IMR-90 (cell line): ENCODE data around the gene PSMB11. TPM values are rescaled to one million over a fixed set of nuclear protein-coding genes. Genes with fewer than 3 reads are reported as not detected.

ENCODE experiments used
- ATAC-seq: fragments of 200-7000 bp; cut with Tn5 transposase; 2 replicates; pipeline ENCODE4 v1.9.1; 2020; ENCODE audit warnings: low read depth, mild to moderate bottlenecking, moderate library complexity
- BruUV-seq: library from RNA; stranded (reverse); fragments of 400-500 nt; replicated peaks from 2 replicates; lab custom pipeline; 2021; lab: Mats Ljungman, UMichigan
- CTCF ChIA-PET: fragments of 300-600 bp; formaldehyde crosslinking; extraction: SDS; loops from one replicate; lab custom pipeline; 2021; ENCODE audit warnings: antibody characterized with exemption; lab: Yijun Ruan, JAX
- POLR2A ChIA-PET: fragments of 300-600 bp; sonication (Branson Sonifier 250); formaldehyde crosslinking; loops from one replicate; lab custom pipeline; 2022; ENCODE audit warnings: antibody characterized with exemption; ENCODE audit not compliant: unreplicated experiment; lab: Charles Lee
- DNase-seq: peaks from one replicate; pipeline ENCODE4 v3.0.0; 2013
- H2AFZ ChIP-seq: replicated peaks from 2 replicates; pipeline ENCODE3; 2013; ENCODE audit warnings: low read length, mild to moderate bottlenecking; ENCODE audit not compliant: poor library complexity
- H2AK5ac ChIP-seq: 2 replicates; pipeline ENCODE4 v1.6.1; 2013; ENCODE audit warnings: low read depth, low read length, inconsistent platforms
- H2AK9ac ChIP-seq: replicated peaks from 2 replicates; pipeline ENCODE3; 2013; ENCODE audit warnings: mild to moderate bottlenecking, low read depth, low read length, moderate library complexity; ENCODE audit not compliant: poor library complexity
- H2BK120ac ChIP-seq: 2 replicates; pipeline ENCODE4 v1.6.1; 2013; ENCODE audit warnings: low read depth, low read length, inconsistent platforms
- H2BK15ac ChIP-seq: 3 replicates; pipeline ENCODE4 v1.6.1; 2013; ENCODE audit warnings: low read depth, low read length, inconsistent platforms
- H2BK20ac ChIP-seq: 2 replicates; pipeline ENCODE4 v1.6.1; 2013; ENCODE audit warnings: low read depth, mild to moderate bottlenecking, inconsistent platforms, low read length, moderate library complexity
- H2BK5ac ChIP-seq: 2 replicates; pipeline ENCODE4 v1.6.1; 2013; ENCODE audit warnings: mild to moderate bottlenecking, low read depth, low read length, inconsistent platforms; ENCODE audit not compliant: poor library complexity, severe bottlenecking
- H3K14ac ChIP-seq: replicated peaks from 2 replicates; pipeline ENCODE4 v1.6.1; 2013; ENCODE audit warnings: low read depth, low read length, inconsistent platforms
- H3K18ac ChIP-seq: 2 replicates; pipeline ENCODE4 v1.6.1; 2013; ENCODE audit warnings: low read depth, low read length, control low read depth
- H3K23ac ChIP-seq: 2 replicates; pipeline ENCODE4 v1.6.1; 2013; ENCODE audit warnings: low read depth, low read length, inconsistent platforms
- H3K27ac ChIP-seq: 2 replicates; pipeline ENCODE4 v1.5.1; 2013; ENCODE audit warnings: mild to moderate bottlenecking, control low read depth, low read length; ENCODE audit not compliant: insufficient read depth
- H3K27me3 ChIP-seq: 2 replicates; pipeline ENCODE4 v1.6.1; 2013; ENCODE audit warnings: low read length; ENCODE audit not compliant: control insufficient read depth, insufficient read depth
- H3K36me3 ChIP-seq: 2 replicates; pipeline ENCODE4 v1.6.1; 2013; ENCODE audit warnings: low read length, mixed read lengths; ENCODE audit not compliant: control insufficient read depth, insufficient read depth
- H3K4ac ChIP-seq: 2 replicates; pipeline ENCODE4 v1.6.1; 2013; ENCODE audit warnings: low read depth, low read length, inconsistent platforms
- H3K4me1 ChIP-seq: 2 replicates; pipeline ENCODE4 v1.6.1; 2013; ENCODE audit warnings: low read length, mixed read lengths; ENCODE audit not compliant: control insufficient read depth, insufficient read depth
- H3K4me2 ChIP-seq: 2 replicates; pipeline ENCODE4 v1.6.1; 2013; ENCODE audit warnings: low read depth, mild to moderate bottlenecking, control low read depth, low read length, moderate library complexity
- H3K4me3 ChIP-seq: 2 replicates; pipeline ENCODE4 v1.5.1; 2013; ENCODE audit warnings: low read depth, mild to moderate bottlenecking, control low read depth, low read length, moderate library complexity; ENCODE audit not compliant: insufficient read depth
- H3K56ac ChIP-seq: 2 replicates; pipeline ENCODE4 v1.6.1; 2013; ENCODE audit warnings: low read length, inconsistent platforms; ENCODE audit not compliant: insufficient read depth; ENCODE audit errors: extremely low read depth
- H3K79me1 ChIP-seq, 2 experiments: 2 replicates each; pipeline ENCODE4 v1.6.1; 2013; ENCODE audit warnings: low read length in 2 of 2, inconsistent platforms in 1 of 2, low read depth in 1 of 2
- H3K9ac ChIP-seq: 2 replicates; pipeline ENCODE4 v1.6.1; 2013; ENCODE audit warnings: low read depth, low read length, control low read depth
- H3K9me1 ChIP-seq: 2 replicates; pipeline ENCODE4 v1.6.1; 2013; ENCODE audit warnings: low read length, inconsistent platforms; ENCODE audit not compliant: insufficient read depth
- H3K9me3 ChIP-seq: 2 replicates; pipeline ENCODE4 v1.6.1; 2013; ENCODE audit warnings: low read length; ENCODE audit not compliant: control insufficient read depth, insufficient read depth
- H4K20me1 ChIP-seq: 2 replicates; pipeline ENCODE4 v1.6.1; 2013; ENCODE audit warnings: low read length, inconsistent platforms; ENCODE audit not compliant: insufficient read depth
- H4K5ac ChIP-seq: 2 replicates; pipeline ENCODE4 v1.6.1; 2013; ENCODE audit warnings: mild to moderate bottlenecking, low read depth, low read length, control low read depth
- H4K8ac ChIP-seq, 2 experiments: 2 replicates each; pipeline ENCODE4 v1.6.1; 2013; ENCODE audit warnings: low read depth in 2 of 2, low read length in 2 of 2, control low read depth in 1 of 2, inconsistent platforms in 1 of 2
- H4K91ac ChIP-seq: 2 replicates; pipeline ENCODE4 v1.6.1; 2013; ENCODE audit warnings: low read depth, low read length, inconsistent platforms; ENCODE audit not compliant: insufficient read depth
- BHLHE40 ChIP-seq: fragments of 150-350 bp; IDR thresholded peaks from 2 replicates; pipeline ENCODE4 v1.6.1; 2016; ENCODE audit warnings: mild to moderate bottlenecking, low read depth, low read length
- CEBPB ChIP-seq: IDR thresholded peaks from 2 replicates; pipeline ENCODE4 v1.6.1; 2012; ENCODE audit warnings: low read depth, low read length, improper control_type of control experiment
- MAFK ChIP-seq: IDR thresholded peaks from 2 replicates; pipeline ENCODE4 v1.6.1; 2012; ENCODE audit warnings: low read depth, low read length, improper control_type of control experiment
- MXI1 ChIP-seq: IDR thresholded peaks from 2 replicates; pipeline ENCODE4 v1.6.1; 2012; ENCODE audit warnings: low read depth, mild to moderate bottlenecking, low read length, moderate library complexity, borderline replicate concordance
- POLR2A ChIP-seq: IDR thresholded peaks from 2 replicates; pipeline ENCODE4 v1.6.1; 2012; ENCODE audit warnings: mild to moderate bottlenecking, low read depth, low read length
- RAD21 ChIP-seq: IDR thresholded peaks from 2 replicates; pipeline ENCODE4 v1.6.1; 2012; ENCODE audit warnings: low read length, improper control_type of control experiment
- RCOR1 ChIP-seq: IDR thresholded peaks from 2 replicates; pipeline ENCODE4 v1.6.1; 2012; ENCODE audit warnings: mild to moderate bottlenecking, low read length, improper control_type of control experiment; ENCODE audit not compliant: insufficient replicate concordance
- SMC3 ChIP-seq: fragments of 150-350 bp; IDR thresholded peaks from 2 replicates; pipeline ENCODE4 v1.6.1; 2016; ENCODE audit warnings: low read depth, mild to moderate bottlenecking, antibody characterized with exemption, low read length, moderate library complexity
- USF2 ChIP-seq: fragments of 150-350 bp; IDR thresholded peaks from 2 replicates; pipeline ENCODE4 v1.6.1; 2017; ENCODE audit warnings: mild to moderate bottlenecking, antibody characterized with exemption, low read length, low read depth
- WGBS, 2 experiments: methylation state at CpG; one replicate each; pipeline versions ENCODE4 v1.1.5 to v1.1.7; 2013; ENCODE audit warnings: missing lambda C conversion rate in 2 of 2; ENCODE audit not compliant: insufficient read length in 1 of 2; ENCODE audit errors: extremely low coverage in 2 of 2; 5-methylcytosine and 5-hydroxymethylcytosine counted together
- dilution Hi-C: fragments of 300-500 bp; cut with HindIII; formaldehyde crosslinking; loops from one replicate; pipeline ENCODE4 v1.14.3; 2018; ENCODE audit warnings: low sequenced_read_pairs; ENCODE audit not compliant: unreplicated experiment
- in situ Hi-C: fragments of 300-500 bp; cut with MboI; formaldehyde crosslinking; loops from 3 replicates; pipeline ENCODE4 v1.14.3; 2019; ENCODE audit warnings: low sequenced_read_pairs, inconsistent platforms, mixed read lengths
- intact Hi-C: fragments of 100-400 bp; cut with micrococcal nuclease; formaldehyde crosslinking; loops from 2 replicates; pipeline ENCODE4 v1.10.0; 2022
- polyA plus RNA-seq, 3 experiments: library from polyadenylated mRNA; depleted of rRNA; stranded (reverse); fragments of >200 nt; gene quantifications; 2 replicates each; pipeline ENCODE4 v1.2.3, GENCODE V29; 2012; ENCODE audit warnings: low replicate concordance in 1 of 3
- total RNA-seq: library from RNA; depleted of rRNA; stranded (reverse); fragments of >200 nt; gene quantifications from 2 replicates; pipeline ENCODE4 v1.2.3, GENCODE V29; 2012

PSMB11 gene
- total and polyA plus RNA-seq, 2 of the 4 experiments (the other 2 are of a cell fraction) = not detected

GRCh38 chr14:23035303-23036144 lies 6.5 kb upstream of the PSMB11 start:
- TF ChIP-seq POLR2A (no peak), MXI1 (no peak), SMC3 (no peak), MAFK (peak; percentile 71), BHLHE40 (no peak), CEBPB (no peak), USF2 (no peak), RCOR1 (peak; percentile 62), RAD21 (no peak)
- BruUV-seq = no TSS peak
- peak overlapping the region; percentile 98; the same call in 2 of the 3 replicates for H2BK15ac ChIP-seq

More at GRCh38 chr14:23035303-23036144, 6.5 kb upstream of the PSMB11 start:
- Histone ChIP-seq H2AFZ (peak overlapping the region; percentile 91), H4K20me1 (no peaks in the 10 kb centered on the region), H2BK120ac (peak overlapping the region; percentile 17), H3K27me3 (no peaks in the 10 kb centered on the region), H3K36me3 (peaks cover 9% of the 10 kb centered on the region), H3K4ac (peak overlapping the region; percentile 68), H4K91ac (peak overlapping the region; percentile 76), H3K14ac (peak overlapping the region; percentile 12; the same call in 1 of the 2 replicates), H3K9ac (no peak overlapping the region), H3K9me3 (no peaks in the 10 kb centered on the region), H2BK5ac (peak overlapping the region; percentile 96), H3K4me2 (peak overlapping the region; percentile 33), H3K18ac (peak overlapping the region; percentile 21; the same call in 1 of the 2 replicates), H3K4me3 (peak overlapping the region; percentile 70), H3K79me1 (peaks cover 18 to 32% of the 10 kb centered on the region in 2 experiments), H3K27ac (peak overlapping the region; percentile 87), H3K9me1 (peaks cover 5% of the 10 kb centered on the region; the same call in 1 of the 2 replicates), H3K56ac (no peak overlapping the region), H4K8ac (peak overlapping the region; percentile 59 to 100), H4K5ac (peak overlapping the region; percentile 91), H2BK20ac (peak overlapping the region; percentile 42; the same call in 1 of the 2 replicates), H3K23ac (peak overlapping the region; percentile 2; the same call in 1 of the 2 replicates), H2AK9ac (peak overlapping the region; percentile 68), H2AK5ac (peak overlapping the region; percentile 14; the same call in 1 of the 2 replicates), H3K4me1 (peaks cover 6% of the 10 kb centered on the region; the same call in 1 of the 2 replicates)
- intact Hi-C loops = loop anchor here (2.0 kb wide), 1 partner anchor 29 kb away; no protein-coding TSS in a partner anchor
- WGBS, 2 experiments = no CpG with 5 or more reads among the region's 14 CpGs
- no peak for ATAC-seq
- no peak for DNase-seq
- CTCF ChIA-PET = no interaction called here
- POLR2A ChIA-PET = no interaction called here
- dilution Hi-C loops = no loop called here
- in situ Hi-C loops = no loop called here
